Ovary (tissue), 9 donors: ENCODE data around the gene TMOD3. TPM values are rescaled to one million over a fixed set of nuclear protein-coding genes. Genes with fewer than 3 reads are reported as not detected.
"Not testable (repeated sequence)": the region's sequence is repeated elsewhere in the genome, so short reads cannot be mapped to it uniquely, and the experiment has no call there.

ENCODE experiments used
- DNase-seq, 5 donors: peaks; one replicate each; pipeline ENCODE4 v3.0.0-alpha.2; 2019 to 2020
- H3K27ac ChIP-seq, 2 donors: fragments of 200-600 bp; one replicate each; pipeline versions ENCODE4 v1.5.1 to v1.8.0; 2019 to 2022
- H3K27me3 ChIP-seq: fragments of 200-600 bp; one replicate; pipeline ENCODE4 v1.8.0; 2022
- H3K36me3 ChIP-seq: fragments of 200-600 bp; sonication (generic); one replicate; pipeline ENCODE4 v1.5.1; 2019
- H3K4me1 ChIP-seq: one replicate; pipeline ENCODE4 v1.8.1; 2013; ENCODE audit warnings: mild to moderate bottlenecking, moderate library complexity; ENCODE audit not compliant: insufficient read depth
- H3K4me3 ChIP-seq: fragments of 200-600 bp; sonication (generic); one replicate; pipeline ENCODE4 v1.5.1; 2017
- H3K9me3 ChIP-seq, 2 donors: fragments of 200-600 bp in 1 of 2; sonication (generic) in 1 of 2; one replicate each; pipeline versions ENCODE4 v1.5.1 to v1.8.1; 2013 to 2019; ENCODE audit warnings: mild to moderate bottlenecking in 1 of 2, moderate library complexity in 1 of 2
- EP300 ChIP-seq: sonication (generic); formaldehyde crosslinking; IDR thresholded peaks from one replicate; pipeline ENCODE4 v1.6.1; 2017; ENCODE audit warnings: antibody characterized with exemption
- POLR2A ChIP-seq: fragments of 450-650 bp; IDR thresholded peaks from one replicate; pipeline ENCODE4 v1.6.1; 2017; ENCODE audit warnings: antibody characterized with exemption, mild to moderate bottlenecking, moderate library complexity
- WGBS, 3 donors: extraction: QIAGEN DNeasy Blood & Tissue Kit in 1 of 3; methylation state at CpG; one replicate each; pipeline versions ENCODE4 v1.1.5 to v1.1.7; 2013 to 2017; 5-methylcytosine and 5-hydroxymethylcytosine counted together
- intact Hi-C, 4 donors: fragments of 100-400 bp; cut with DNase I; formaldehyde crosslinking; loops; one replicate each; pipeline versions ENCODE4 v1.11.0 to v1.15.1; 2022 to 2023
- polyA plus RNA-seq, 2 donors: library from polyadenylated mRNA; stranded (reverse); fragments of 200-250 nt in 1 of 2; fragments of 350-450 nt in 1 of 2; fragmentation: Illumina TruSeq in 1 of 2; extraction: RNeasy Lipid Tissue Mini Kit (QIAGEN cat#74804) in 1 of 2; gene quantifications; one replicate each; pipeline ENCODE4 v1.2.3, GENCODE V29; 2013 to 2014
- total RNA-seq, 7 donors: library from RNA; depleted of rRNA in 2 of 7; stranded (reverse); fragments of >200 nt in 2 of 7; fragmentation: NEBNext Ultra II Directional in 3 of 7; extraction: Animal tissue kit (Norgen Biotek cat#: 25700) in 3 of 7; gene quantifications; one replicate each; pipeline versions ENCODE4 v1.1.0 to v1.2.4, GENCODE V29; 2016 to 2023
- TF ChIP-seq, protein P1 (sequence below), 3 donors: fragments of 450-650 bp in 2 of 3; fragments of 200-600 bp in 1 of 3; IDR thresholded peaks; one replicate each; pipeline versions ENCODE4 v1.5.1 to v1.8.0; 2016 to 2022; ENCODE audit warnings: antibody characterized with exemption in 3 of 3, mild to moderate bottlenecking in 1 of 3
- donor health status: DM: no; HTN: no; CAD: no; lungs with moderate emphysema.
- donor health status: DM: no; HTN: no; CAD: no.
- donor health status: Bipolar disorder and iron deficiency.
- donor health status: DM: yes; HTN: yes; CAD: no.
- donor health status: DM: no; HTN: no; CAD: no.
- donor health status: DM: yes; HTN: yes; CAD: no.

TMOD3 gene
- total and polyA plus RNA-seq, 9 donors: 9.4 to 35.5 (median 24.1) TPM

- TF ChIP-seq EP300 (no peak), POLR2A (no peak)
- TF ChIP-seq, protein P1, sequence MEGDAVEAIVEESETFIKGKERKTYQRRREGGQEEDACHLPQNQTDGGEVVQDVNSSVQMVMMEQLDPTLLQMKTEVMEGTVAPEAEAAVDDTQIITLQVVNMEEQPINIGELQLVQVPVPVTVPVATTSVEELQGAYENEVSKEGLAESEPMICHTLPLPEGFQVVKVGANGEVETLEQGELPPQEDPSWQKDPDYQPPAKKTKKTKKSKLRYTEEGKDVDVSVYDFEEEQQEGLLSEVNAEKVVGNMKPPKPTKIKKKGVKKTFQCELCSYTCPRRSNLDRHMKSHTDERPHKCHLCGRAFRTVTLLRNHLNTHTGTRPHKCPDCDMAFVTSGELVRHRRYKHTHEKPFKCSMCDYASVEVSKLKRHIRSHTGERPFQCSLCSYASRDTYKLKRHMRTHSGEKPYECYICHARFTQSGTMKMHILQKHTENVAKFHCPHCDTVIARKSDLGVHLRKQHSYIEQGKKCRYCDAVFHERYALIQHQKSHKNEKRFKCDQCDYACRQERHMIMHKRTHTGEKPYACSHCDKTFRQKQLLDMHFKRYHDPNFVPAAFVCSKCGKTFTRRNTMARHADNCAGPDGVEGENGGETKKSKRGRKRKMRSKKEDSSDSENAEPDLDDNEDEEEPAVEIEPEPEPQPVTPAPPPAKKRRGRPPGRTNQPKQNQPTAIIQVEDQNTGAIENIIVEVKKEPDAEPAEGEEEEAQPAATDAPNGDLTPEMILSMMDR (IDR thresholded peaks at IDR 0.05): no peak
- H3K27ac ChIP-seq: no peak overlapping the region
- no peak for DNase-seq
- no peak overlapping the region for H3K4me3 ChIP-seq
- no peaks in the 10 kb centered on the region for H3K9me3 ChIP-seq
- WGBS, 3 donors: 58 to 73% (median 70%) methylated on average over 2 of the region's 2 CpGs
- H3K36me3 ChIP-seq: no peaks in the 10 kb centered on the region
- H3K4me1 ChIP-seq: peaks cover 3% of the 10 kb centered on the region
- intact Hi-C loops: no loop called here
- H3K27me3 ChIP-seq: no peaks in the 10 kb centered on the region
Measured at GRCh38 chr15:51883271-51883837, 53.9 kb downstream of the TMOD3 start.

DNA sequence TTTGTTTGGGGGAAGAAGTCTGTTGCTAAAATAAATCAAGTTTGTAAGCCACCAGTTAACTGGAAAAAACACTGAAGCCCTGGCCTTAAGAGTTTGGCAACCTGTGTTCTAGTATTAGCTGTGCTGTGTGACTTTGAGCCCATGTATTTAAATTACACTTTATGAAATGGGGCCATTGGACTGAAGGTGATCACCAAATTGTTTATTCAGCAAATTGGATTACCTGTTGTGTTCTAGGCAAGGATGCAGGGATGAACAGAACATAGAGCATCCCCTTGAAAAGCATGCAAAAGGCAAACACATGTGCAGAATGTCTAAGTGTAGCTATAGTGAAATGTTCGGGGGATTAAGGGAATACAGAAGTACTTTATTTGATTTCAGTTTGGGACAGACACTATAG lies 54.6 kb downstream of the TMOD3 start:
- no peak for DNase-seq
- H3K27me3 ChIP-seq: no peaks in the 10 kb centered on the region
- no peak overlapping the region for H3K27ac ChIP-seq
- H3K4me3 ChIP-seq: no peak overlapping the region
- H3K36me3 ChIP-seq: no peaks in the 10 kb centered on the region
- TF ChIP-seq EP300: no peak
- TF ChIP-seq, protein P1 (IDR thresholded peaks at IDR 0.05): no peak
- TF ChIP-seq POLR2A: no peak
- WGBS, 3 donors: 88 to 100% (median 99%) methylated on average over 1 of the region's 1 CpG
- intact Hi-C loops: no loop called here
- no peaks in the 10 kb centered on the region for H3K9me3 ChIP-seq
- peaks cover 3% of the 10 kb centered on the region for H3K4me1 ChIP-seq

- Histone ChIP-seq H3K4me3 (no peak overlapping the region), H3K27ac (no peak overlapping the region), H3K9me3 (no peaks in the 10 kb centered on the region), H3K4me1 (peaks cover 3% of the 10 kb centered on the region), H3K27me3 (no peaks in the 10 kb centered on the region), H3K36me3 (no peaks in the 10 kb centered on the region)
- intact Hi-C loops: no loop called here
- DNase-seq: no peak
- TF ChIP-seq, protein P1 (IDR thresholded peaks at IDR 0.05): no peak
- TF ChIP-seq EP300 (no peak), POLR2A (no peak)
Measured at GRCh38 chr15:51884517-51885236, 55.2 kb downstream of the TMOD3 start.

DNA sequence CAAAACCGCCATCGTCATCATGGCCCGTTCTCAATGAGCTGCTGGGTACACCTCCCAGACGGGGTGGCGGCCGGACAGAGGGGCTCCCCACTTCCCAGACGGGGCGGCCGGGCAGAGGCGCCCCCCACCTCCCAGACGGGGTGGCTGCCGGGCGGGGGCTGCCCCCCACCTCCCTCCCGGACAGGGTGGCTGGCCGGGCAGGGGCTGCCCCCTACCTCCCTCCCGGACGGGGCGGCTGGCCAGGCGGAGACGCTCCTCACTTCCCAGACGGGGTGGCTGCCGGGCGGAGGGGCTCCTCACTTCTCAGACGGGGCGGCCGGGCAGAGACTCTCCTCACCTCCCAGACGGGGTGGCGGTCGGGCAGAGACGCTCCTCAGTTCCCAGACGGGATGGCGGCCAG lies 56.3 kb downstream of the TMOD3 start:
- H3K36me3 ChIP-seq, H3K27ac ChIP-seq, DNase-seq, H3K27me3 ChIP-seq, intact Hi-C loops, H3K9me3 ChIP-seq, H3K4me3 ChIP-seq, H3K4me1 ChIP-seq: not testable (repeated sequence)
- 96 to 99% (median 96%) methylated on average over 28 to 32 of the region's 32 CpGs for WGBS, 3 donors

GRCh38 chr15:51887887-51888592 lies 58.6 kb downstream of the TMOD3 start:
- 86 to 91% (median 90%) methylated on average over 9 of the region's 9 CpGs for WGBS, 3 donors
- Histone ChIP-seq H3K27ac (no peak overlapping the region), H3K27me3 (no peaks in the 10 kb centered on the region), H3K4me3 (no peak overlapping the region), H3K4me1 (peaks cover 3% of the 10 kb centered on the region), H3K9me3 (no peaks in the 10 kb centered on the region), H3K36me3 (no peaks in the 10 kb centered on the region)
- no peak for TF ChIP-seq EP300
- TF ChIP-seq POLR2A: no peak
- TF ChIP-seq, protein P1 (IDR thresholded peaks at IDR 0.05): no peak
- intact Hi-C loops: no loop called here
- no peak for DNase-seq
